K562 (cell line): ENCODE data around the gene DIRAS1.

Source experiments
- BCOR ChIP-seq: fragments of 450-650 bp; IDR thresholded peaks from 2 replicates; pipeline ENCODE4 v1.6.1; 2016
- HINFP ChIP-seq: fragments of 450-650 bp; conservative IDR thresholded peaks from 2 replicates; pipeline ENCODE4 v1.6.1; 2016; ENCODE audit warnings: missing genetic modification characterization, low read depth, mild to moderate bottlenecking, control low read depth, missing compliant biosample characterization
- NFE2L1 ChIP-seq: fragments of 450-650 bp; IDR thresholded peaks from 2 replicates; pipeline ENCODE4 v1.6.1; 2016; ENCODE audit warnings: missing genetic modification characterization, low read depth, mild to moderate bottlenecking, missing compliant biosample characterization, moderate library complexity, borderline replicate concordance
- NR4A1 ChIP-seq, 2 experiments: fragments of 250-450 bp in 1 of 2; fragments of 450-650 bp in 1 of 2; sonication (Bioruptor Pico) in 1 of 2; IDR thresholded peaks; 2 replicates each; pipeline versions ENCODE4 v1.4.0 to v1.6.1; 2016 to 2020; ENCODE audit warnings: mild to moderate bottlenecking in 2 of 2, missing compliant biosample characterization in 1 of 2, missing genetic modification characterization in 1 of 2, moderate library complexity in 1 of 2
- ZNF398 ChIP-seq: fragments of 250-450 bp; sonication (Bioruptor Pico); IDR thresholded peaks from 2 replicates; pipeline ENCODE4 v1.8.0; 2021; ENCODE audit warnings: moderate library complexity, mild to moderate bottlenecking, inconsistent platforms
- ZNF407 ChIP-seq: fragments of 450-650 bp; IDR thresholded peaks from 2 replicates; pipeline ENCODE4 v1.6.1; 2016; ENCODE audit warnings: low read depth

- TF ChIP-seq NFE2L1 (tag) (no peak), HINFP (tag) (no peak), BCOR (no peak), NR4A1 (CRISPR knock-in tag; IDR thresholded peaks at IDR 0.05) (no peak), NR4A1 (tag; IDR thresholded peaks at IDR 0.05) (no peak), ZNF398 (CRISPR knock-in tag) (no peak), ZNF407 (no peak)
Observed at GRCh38 chr19:2766594-2767372, 45.6 kb upstream of the DIRAS1 start.
